Stromal cell of bone marrow (primary cell): ENCODE data around the gene NLRP3.
A peak's percentile ranks its signal among the peaks of the same experiment; 100 is the strongest.
"Not testable (repeated sequence)": the region's sequence is repeated elsewhere in the genome, so short reads cannot be mapped to it uniquely, and the experiment has no call there.

Experiments used
- DNase-seq: peaks from one replicate; pipeline ENCODE4 v3.0.0-alpha.2; 2012; ENCODE audit warnings: low read depth

NLRP3 gene

GRCh38 chr1:247415423-247416361, at the start of gene NLRP3:
Gene NLRP3 (plus strand): TSS chr1:247416173. CDS start chr1:247418801, 2,628 bp downstream.
- no peak for DNase-seq

- not testable (repeated sequence) for DNase-seq
Observed at GRCh38 chr1:247366345-247366744, 49.6 kb upstream of the NLRP3 start.

- no peak for DNase-seq
Observed at GRCh38 chr1:247366926-247367645, 48.9 kb upstream of the NLRP3 start.

- no peak for DNase-seq
Observed at GRCh38 chr1:247367786-247368422, 48.1 kb upstream of the NLRP3 start.

- no peak for DNase-seq
Observed at GRCh38 chr1:247368490-247369145, 47.4 kb upstream of the NLRP3 start.

GRCh38 chr1:247370786-247371732, 44.9 kb upstream of the NLRP3 start:
- DNase-seq: no peak

GRCh38 chr1:247371801-247372259, 44.1 kb upstream of the NLRP3 start:
- DNase-seq: no peak

GRCh38 chr1:247373721-247374141, 42.2 kb upstream of the NLRP3 start:
- no peak for DNase-seq

- DNase-seq: not testable (repeated sequence)
Observed at GRCh38 chr1:247374651-247375334, 41.2 kb upstream of the NLRP3 start.

GRCh38 chr1:247375747-247376146, 40.2 kb upstream of the NLRP3 start:
- DNase-seq: no peak

GRCh38 chr1:247376659-247377058, 39.3 kb upstream of the NLRP3 start:
- no peak for DNase-seq

GRCh38 chr1:247377656-247378055, 38.3 kb upstream of the NLRP3 start:
- not testable (repeated sequence) for DNase-seq

- DNase-seq: no peak
Observed at GRCh38 chr1:247378334-247379073, 37.5 kb upstream of the NLRP3 start.

- DNase-seq: peak; percentile 44
Observed at GRCh38 chr1:247385283-247385682, 30.7 kb upstream of the NLRP3 start.

- no peak for DNase-seq
Observed at GRCh38 chr1:247386217-247386616, 29.8 kb upstream of the NLRP3 start.

- DNase-seq: peak; percentile 56
Observed at GRCh38 chr1:247386687-247387086, 29.3 kb upstream of the NLRP3 start.

- DNase-seq: no peak
Observed at GRCh38 chr1:247387096-247387495, 28.9 kb upstream of the NLRP3 start.

- DNase-seq: no peak
Observed at GRCh38 chr1:247387565-247387964, 28.4 kb upstream of the NLRP3 start.

- peak; percentile 62 for DNase-seq
Observed at GRCh38 chr1:247390116-247390791, 25.7 kb upstream of the NLRP3 start.
